K562 (cell line): ENCODE data around the gene CXCL17.

Experiments
- EHMT2 ChIP-seq: fragments of 450-650 bp; IDR thresholded peaks from 2 replicates; pipeline ENCODE4 v1.6.1; 2018; ENCODE audit warnings: antibody characterized with exemption
- GABPB1 ChIP-seq: sonication (generic); formaldehyde crosslinking; IDR thresholded peaks from 2 replicates; pipeline ENCODE4 v1.8.0; 2022; ENCODE audit warnings: mild to moderate bottlenecking, missing genetic modification reagents
- TAF1 ChIP-seq: IDR thresholded peaks from 2 replicates; pipeline ENCODE4 v1.6.1; 2011; ENCODE audit warnings: mild to moderate bottlenecking, low read length, moderate library complexity; ENCODE audit not compliant: insufficient read depth, control insufficient read depth, severe bottlenecking; ENCODE audit errors: extremely low read depth
- TF ChIP-seq, protein P1 (sequence below), 3 experiments: IDR thresholded peaks in 2 of 3; conservative IDR thresholded peaks in 1 of 3; 2 replicates each; pipeline ENCODE4 v1.5.1; 2011 to 2012; ENCODE audit warnings: low read length in 3 of 3, mild to moderate bottlenecking in 3 of 3, control low read depth in 2 of 3, improper control_type of control experiment in 1 of 3, inconsistent platforms in 1 of 3, low read depth in 1 of 3, mixed read lengths in 1 of 3, moderate library complexity in 1 of 3; ENCODE audit not compliant: insufficient read depth in 2 of 3
- TF ChIP-seq, protein P2 (sequence below): fragments of 450-650 bp; IDR thresholded peaks from 2 replicates; pipeline ENCODE4 v1.7.1; 2018; ENCODE audit warnings: mild to moderate bottlenecking, low read depth; ENCODE audit not compliant: partially characterized antibody

DNA sequence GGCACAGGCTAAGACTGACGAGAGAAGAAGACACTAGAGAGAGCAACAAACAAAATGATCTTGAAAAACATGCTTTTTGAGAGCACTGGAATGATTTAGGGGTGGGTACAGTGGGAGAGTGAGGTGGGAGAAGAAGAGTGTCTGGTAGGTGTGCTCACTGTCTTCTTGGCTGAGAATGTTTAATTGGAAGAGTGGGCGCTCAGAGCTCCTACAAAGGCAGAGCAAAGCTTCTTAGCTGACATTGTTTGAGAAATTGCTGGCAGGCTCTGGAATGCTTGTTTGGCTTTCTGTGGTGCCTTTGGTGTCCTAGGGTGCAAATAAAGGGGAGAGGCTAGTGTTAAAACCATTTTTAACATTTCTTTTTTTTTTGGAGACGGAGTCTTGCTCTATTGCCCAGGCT lies 14.1 kb downstream of the CXCL17 start:
- TF ChIP-seq TAF1: no peak
- TF ChIP-seq, protein P1, sequence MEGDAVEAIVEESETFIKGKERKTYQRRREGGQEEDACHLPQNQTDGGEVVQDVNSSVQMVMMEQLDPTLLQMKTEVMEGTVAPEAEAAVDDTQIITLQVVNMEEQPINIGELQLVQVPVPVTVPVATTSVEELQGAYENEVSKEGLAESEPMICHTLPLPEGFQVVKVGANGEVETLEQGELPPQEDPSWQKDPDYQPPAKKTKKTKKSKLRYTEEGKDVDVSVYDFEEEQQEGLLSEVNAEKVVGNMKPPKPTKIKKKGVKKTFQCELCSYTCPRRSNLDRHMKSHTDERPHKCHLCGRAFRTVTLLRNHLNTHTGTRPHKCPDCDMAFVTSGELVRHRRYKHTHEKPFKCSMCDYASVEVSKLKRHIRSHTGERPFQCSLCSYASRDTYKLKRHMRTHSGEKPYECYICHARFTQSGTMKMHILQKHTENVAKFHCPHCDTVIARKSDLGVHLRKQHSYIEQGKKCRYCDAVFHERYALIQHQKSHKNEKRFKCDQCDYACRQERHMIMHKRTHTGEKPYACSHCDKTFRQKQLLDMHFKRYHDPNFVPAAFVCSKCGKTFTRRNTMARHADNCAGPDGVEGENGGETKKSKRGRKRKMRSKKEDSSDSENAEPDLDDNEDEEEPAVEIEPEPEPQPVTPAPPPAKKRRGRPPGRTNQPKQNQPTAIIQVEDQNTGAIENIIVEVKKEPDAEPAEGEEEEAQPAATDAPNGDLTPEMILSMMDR (IDR thresholded peaks at IDR 0.05 in 2 of 3, conservative IDR thresholded peaks at IDR 0.05 in 1 of 3; ENCODE audit: insufficient read depth in 2 of 3, low read depth in 1 of 3, low read length in 3 of 3): no peak
- TF ChIP-seq EHMT2: no peak
- TF ChIP-seq, protein P2, sequence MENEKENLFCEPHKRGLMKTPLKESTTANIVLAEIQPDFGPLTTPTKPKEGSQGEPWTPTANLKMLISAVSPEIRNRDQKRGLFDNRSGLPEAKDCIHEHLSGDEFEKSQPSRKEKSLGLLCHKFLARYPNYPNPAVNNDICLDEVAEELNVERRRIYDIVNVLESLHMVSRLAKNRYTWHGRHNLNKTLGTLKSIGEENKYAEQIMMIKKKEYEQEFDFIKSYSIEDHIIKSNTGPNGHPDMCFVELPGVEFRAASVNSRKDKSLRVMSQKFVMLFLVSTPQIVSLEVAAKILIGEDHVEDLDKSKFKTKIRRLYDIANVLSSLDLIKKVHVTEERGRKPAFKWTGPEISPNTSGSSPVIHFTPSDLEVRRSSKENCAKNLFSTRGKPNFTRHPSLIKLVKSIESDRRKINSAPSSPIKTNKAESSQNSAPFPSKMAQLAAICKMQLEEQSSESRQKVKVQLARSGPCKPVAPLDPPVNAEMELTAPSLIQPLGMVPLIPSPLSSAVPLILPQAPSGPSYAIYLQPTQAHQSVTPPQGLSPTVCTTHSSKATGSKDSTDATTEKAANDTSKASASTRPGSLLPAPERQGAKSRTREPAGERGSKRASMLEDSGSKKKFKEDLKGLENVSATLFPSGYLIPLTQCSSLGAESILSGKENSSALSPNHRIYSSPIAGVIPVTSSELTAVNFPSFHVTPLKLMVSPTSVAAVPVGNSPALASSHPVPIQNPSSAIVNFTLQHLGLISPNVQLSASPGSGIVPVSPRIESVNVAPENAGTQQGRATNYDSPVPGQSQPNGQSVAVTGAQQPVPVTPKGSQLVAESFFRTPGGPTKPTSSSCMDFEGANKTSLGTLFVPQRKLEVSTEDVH: no peak
- no peak for TF ChIP-seq GABPB1 (CRISPR knock-in tag)
